Measurements from ENCODE around the gene SCUBE1. TPM values are rescaled to one million over a fixed set of nuclear protein-coding genes. Genes with fewer than 3 reads are reported as not detected.
"Not testable (repeated sequence)": the region's sequence is repeated elsewhere in the genome, so short reads cannot be mapped to it uniquely, and the experiment has no call there.

Gene SCUBE1
- total and polyA plus RNA-seq, 3 experiments from 2014 or later: 0.07 to 0.33 TPM; not detected in 1

DNA sequence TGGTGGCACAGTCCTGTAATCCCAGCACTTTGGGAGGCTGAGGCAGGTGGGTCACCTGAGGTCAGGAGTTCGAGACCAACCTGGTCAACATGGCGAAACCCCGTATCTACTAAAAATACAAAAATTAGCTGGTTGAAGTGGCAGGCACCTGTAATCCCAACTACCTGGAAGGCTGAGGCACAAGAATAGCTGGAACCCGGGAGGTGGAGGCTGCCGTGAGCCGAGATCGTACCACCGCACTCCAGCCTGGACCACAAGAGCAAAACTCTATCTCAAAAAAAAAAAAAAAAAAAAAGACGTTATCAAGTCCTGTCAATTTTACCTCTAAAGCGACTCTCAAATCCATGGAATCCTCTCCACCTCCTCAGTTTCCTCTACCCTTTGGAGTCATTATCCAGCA is 12.5 kb upstream of the SCUBE1 start:
- POLR2A ChIA-PET: not testable (repeated sequence)

DNA sequence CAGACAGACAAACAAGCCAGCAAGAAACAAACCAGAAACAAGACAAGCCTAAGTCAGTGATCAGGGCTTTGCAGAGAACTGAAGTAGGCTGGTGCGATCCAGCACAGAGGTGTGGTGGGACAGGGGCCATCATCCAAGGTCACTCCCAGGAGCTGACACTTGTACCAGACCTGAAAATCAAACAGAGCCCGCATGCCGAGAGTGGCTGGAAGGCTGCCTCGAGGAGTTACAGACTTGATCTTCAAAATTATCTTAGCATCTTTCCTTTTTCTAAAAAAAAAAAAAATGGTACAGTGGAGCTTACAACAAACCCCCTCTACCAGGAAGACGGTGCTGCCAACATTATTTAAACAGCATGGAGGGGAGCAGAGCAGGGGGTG is 8.8 kb upstream of the SCUBE1 start:
- Mint-ChIP-seq H3K4me1 (peaks cover 0 to 3% (median 0%) of the 10 kb centered on the region in 3 donors), H3K27me3 (peaks cover 19 to 46% of the 10 kb centered on the region in 2 donors), H3K4me3 (no peak overlapping the region), H3K36me3 (no peaks in the 10 kb centered on the region), H3K27ac (no peak overlapping the region), H3K9me3 (no peaks in the 10 kb centered on the region)
- H3K27ac ChIP-seq (ENCODE audit: low read depth, low read length): no peak overlapping the region
- POLR2A ChIA-PET: no interaction called here
- H3K4me1 ChIP-seq (ENCODE audit: insufficient read depth, low read length): no peaks in the 10 kb centered on the region
- H3K36me3 ChIP-seq (ENCODE audit: insufficient read depth, low read length): no peaks in the 10 kb centered on the region
- no peak overlapping the region for H3K4me3 ChIP-seq (ENCODE audit: low read length)
- no peak for DNase-seq
- CTCF ChIA-PET: interaction anchor here (1.1 to 1.4 kb wide), 2 partner anchors 78 to 120 kb away, joined by 3 to 4 read pairs; no protein-coding TSS in a partner anchor
- H3K9me3 ChIP-seq (ENCODE audit: low read length): no peaks in the 10 kb centered on the region
- H3K27me3 ChIP-seq (ENCODE audit: insufficient read depth, low read length, poor library complexity, severe bottlenecking): no peaks in the 10 kb centered on the region

More for the DNA sequence above, 12.5 kb upstream of the SCUBE1 start:
- H3K27me3 Mint-ChIP-seq: peaks cover 9 to 23% of the 10 kb centered on the region in 2 donors
- H3K4me3 ChIP-seq (ENCODE audit: low read length); H3K4me3 Mint-ChIP-seq; DNase-seq; H3K4me1 ChIP-seq (ENCODE audit: insufficient read depth, low read length); H3K4me1 Mint-ChIP-seq; H3K36me3 ChIP-seq (ENCODE audit: insufficient read depth, low read length); H3K27me3 ChIP-seq (ENCODE audit: insufficient read depth, low read length, poor library complexity, severe bottlenecking); H3K27ac ChIP-seq (ENCODE audit: low read depth, low read length); H3K9me3 ChIP-seq (ENCODE audit: low read length); CTCF ChIA-PET; H3K27ac Mint-ChIP-seq; H3K36me3 Mint-ChIP-seq; H3K9me3 Mint-ChIP-seq: not testable (repeated sequence)

DNA sequence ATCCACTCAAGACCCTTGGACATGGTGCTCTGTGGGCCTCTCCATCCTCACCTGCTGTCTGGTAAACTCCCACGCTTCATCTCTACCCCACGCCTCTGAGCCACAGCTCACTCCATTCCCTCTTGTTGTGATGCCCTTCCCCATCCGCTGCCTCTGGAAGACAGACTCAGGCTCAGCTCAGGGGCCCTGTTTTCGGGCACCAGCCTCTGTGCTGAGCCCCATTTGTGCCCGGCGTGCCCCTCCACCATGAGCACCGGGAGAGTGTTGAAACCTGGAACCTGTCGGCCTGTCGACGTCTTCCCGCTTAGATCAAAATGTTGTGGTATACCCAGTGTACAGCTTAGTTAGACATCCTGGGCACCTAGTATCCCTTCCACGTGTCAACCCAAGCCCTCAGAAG is 6.5 kb upstream of the SCUBE1 start:
- no peak overlapping the region for H3K27ac ChIP-seq (ENCODE audit: low read depth, low read length)
- Mint-ChIP-seq H3K4me1 (peaks cover 0 to 21% (median 1%) of the 10 kb centered on the region in 3 donors), H3K27ac (no peak overlapping the region), H3K27me3 (peaks cover 28 to 56% of the 10 kb centered on the region in 2 donors), H3K36me3 (no peaks in the 10 kb centered on the region), H3K9me3 (no peaks in the 10 kb centered on the region), H3K4me3 (no peak overlapping the region)
- no peaks in the 10 kb centered on the region for H3K9me3 ChIP-seq (ENCODE audit: low read length)
- peaks cover 1% of the 10 kb centered on the region for H3K27me3 ChIP-seq (ENCODE audit: insufficient read depth, low read length, poor library complexity, severe bottlenecking)
- no peak overlapping the region for H3K4me3 ChIP-seq (ENCODE audit: low read length)
- no peaks in the 10 kb centered on the region for H3K36me3 ChIP-seq (ENCODE audit: insufficient read depth, low read length)
- POLR2A ChIA-PET: no interaction called here
- no peaks in the 10 kb centered on the region for H3K4me1 ChIP-seq (ENCODE audit: insufficient read depth, low read length)
- no peak for DNase-seq
- CTCF ChIA-PET: interaction anchor here (0.6 to 1.5 kb wide), 3 partner anchors 9 to 119 kb away, joined by 3 to 4 read pairs (median 3); no protein-coding TSS in a partner anchor

DNA sequence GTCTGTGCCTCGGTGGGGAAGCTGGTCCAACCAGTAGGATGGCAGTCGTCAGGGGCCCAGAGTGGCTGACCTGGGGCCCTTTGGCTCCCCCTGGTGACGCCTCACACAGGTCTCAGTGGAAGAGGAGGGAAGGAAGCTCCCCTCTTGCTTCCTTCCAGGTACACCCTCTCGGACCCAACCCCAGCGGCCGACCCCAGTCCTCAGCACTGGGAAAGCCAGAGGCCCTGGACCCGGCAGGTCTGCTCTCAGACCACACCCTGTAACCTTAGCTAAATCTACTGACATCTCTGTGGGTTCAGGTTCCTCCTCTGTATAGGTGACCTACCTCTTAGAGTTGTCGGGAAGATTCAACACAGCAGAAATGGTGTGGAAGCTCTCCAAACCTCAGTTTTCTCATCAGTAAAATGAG is 3.4 kb upstream of the SCUBE1 start:
- Histone ChIP-seq H3K36me3 (ENCODE audit: insufficient read depth, low read length) (no peaks in the 10 kb centered on the region), H3K4me3 (ENCODE audit: low read length) (no peak overlapping the region), H3K27me3 (ENCODE audit: insufficient read depth, low read length, poor library complexity, severe bottlenecking) (peaks cover 12% of the 10 kb centered on the region), H3K9me3 (ENCODE audit: low read length) (no peaks in the 10 kb centered on the region), H3K27ac (ENCODE audit: low read depth, low read length) (no peak overlapping the region), H3K4me1 (ENCODE audit: insufficient read depth, low read length) (no peaks in the 10 kb centered on the region)
- Mint-ChIP-seq H3K27me3 (peaks cover 30 to 64% of the 10 kb centered on the region in 2 donors), H3K27ac (peak overlapping the region in 1 of 8 donors; percentile 43), H3K4me3 (no peak overlapping the region), H3K4me1 (peaks cover 5 to 30% (median 9%) of the 10 kb centered on the region in 3 donors), H3K36me3 (peaks cover 0 to 4% (median 0%) of the 10 kb centered on the region in 3 donors), H3K9me3 (no peaks in the 10 kb centered on the region)
- POLR2A ChIA-PET: interaction anchor here (0.7 kb wide), 1 partner anchor 21 kb away, joined by 3 read pairs; no protein-coding TSS in a partner anchor
- peak; percentile 35 to 72 (median 56) for DNase-seq
- CTCF ChIA-PET: interaction anchor here (0.7 to 4.5 kb wide), 27 partner anchors 9 to 1279 kb away, joined by 3 to 90 read pairs (median 6); partner anchors contain the start of gene TTLL12

DNA sequence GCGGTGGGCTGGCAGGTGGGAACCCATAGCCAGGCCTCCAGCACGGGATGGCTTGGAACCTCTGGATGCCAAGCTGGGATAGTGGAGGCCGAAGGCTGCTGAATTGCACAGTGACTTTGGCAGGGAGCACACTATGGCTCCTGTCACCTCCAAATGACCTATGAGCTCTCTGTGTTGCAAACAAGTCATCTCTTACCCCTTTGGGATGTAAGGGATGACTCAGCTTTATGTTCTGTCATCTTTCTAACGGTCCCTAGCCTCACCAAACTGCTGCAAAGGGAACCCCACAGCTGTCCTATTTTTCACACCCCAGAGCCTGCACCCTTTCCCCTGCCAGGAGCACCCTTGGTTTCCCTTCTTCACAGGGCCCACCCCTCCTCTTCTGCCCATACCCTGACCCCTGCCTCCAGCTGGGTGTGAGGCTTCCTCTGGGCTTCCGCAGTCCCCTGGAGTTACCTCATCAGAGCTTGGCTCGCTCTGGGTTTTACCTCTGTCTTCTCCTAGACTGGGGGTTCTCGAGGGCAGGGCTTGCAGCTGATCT is 2.7 kb upstream of the SCUBE1 start:
- Histone ChIP-seq H3K27me3 (ENCODE audit: insufficient read depth, low read length, poor library complexity, severe bottlenecking) (peaks cover 12% of the 10 kb centered on the region), H3K4me1 (ENCODE audit: insufficient read depth, low read length) (no peaks in the 10 kb centered on the region), H3K36me3 (ENCODE audit: insufficient read depth, low read length) (no peaks in the 10 kb centered on the region), H3K27ac (ENCODE audit: low read depth, low read length) (no peak overlapping the region), H3K4me3 (ENCODE audit: low read length) (no peak overlapping the region), H3K9me3 (ENCODE audit: low read length) (no peaks in the 10 kb centered on the region)
- Mint-ChIP-seq H3K27ac (peak overlapping the region in 1 of 8 donors; percentile 43), H3K4me3 (peak overlapping the region in 1 of 7 donors; percentile 38), H3K27me3 (peaks cover 37 to 68% of the 10 kb centered on the region in 2 donors), H3K9me3 (no peaks in the 10 kb centered on the region), H3K4me1 (peaks cover 5 to 33% (median 9%) of the 10 kb centered on the region in 3 donors), H3K36me3 (peaks cover 0 to 4% (median 0%) of the 10 kb centered on the region in 3 donors)
- CTCF ChIA-PET: interaction anchor here (1.2 to 4.5 kb wide), 21 partner anchors 9 to 159 kb away, joined by 3 to 90 read pairs (median 6); partner anchors contain the start of gene TTLL12
- no peak for DNase-seq
- POLR2A ChIA-PET: interaction anchor here (0.7 kb wide), 1 partner anchor 21 kb away, joined by 3 read pairs; no protein-coding TSS in a partner anchor

DNA sequence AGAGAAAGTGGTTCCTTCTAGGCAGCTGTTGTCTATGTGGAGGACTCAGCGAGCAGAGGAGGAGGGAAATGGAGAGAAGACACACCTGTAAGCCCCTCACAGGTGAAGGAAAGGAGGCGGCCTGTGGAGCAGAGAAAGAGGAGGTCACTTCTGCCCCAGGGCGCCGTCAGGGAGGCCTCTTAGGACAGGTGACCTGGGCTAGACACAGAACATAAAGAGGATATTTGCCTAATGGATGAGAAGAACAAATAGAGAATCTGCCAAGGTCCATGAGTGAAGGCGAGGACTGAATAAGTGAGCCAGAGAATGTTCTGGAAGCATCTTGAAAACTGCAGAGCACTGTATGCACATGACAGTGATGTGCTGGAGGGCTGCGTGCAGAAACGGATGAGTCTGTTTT is 2.2 kb upstream of the SCUBE1 start:
- no peak overlapping the region for H3K27ac Mint-ChIP-seq
- H3K9me3 ChIP-seq (ENCODE audit: low read length): no peaks in the 10 kb centered on the region
- no peaks in the 10 kb centered on the region for H3K9me3 Mint-ChIP-seq
- H3K27me3 Mint-ChIP-seq: peaks cover 39 to 71% of the 10 kb centered on the region in 2 donors
- POLR2A ChIA-PET: no interaction called here
- H3K36me3 ChIP-seq (ENCODE audit: insufficient read depth, low read length): no peaks in the 10 kb centered on the region
- H3K4me1 Mint-ChIP-seq: peaks cover 5 to 33% (median 9%) of the 10 kb centered on the region in 3 donors
- peaks cover 0 to 4% (median 0%) of the 10 kb centered on the region in 3 donors for H3K36me3 Mint-ChIP-seq
- H3K4me3 ChIP-seq (ENCODE audit: low read length): no peak overlapping the region
- H3K27me3 ChIP-seq (ENCODE audit: insufficient read depth, low read length, poor library complexity, severe bottlenecking): peaks cover 17% of the 10 kb centered on the region
- no peaks in the 10 kb centered on the region for H3K4me1 ChIP-seq (ENCODE audit: insufficient read depth, low read length)
- no peak overlapping the region for H3K27ac ChIP-seq (ENCODE audit: low read depth, low read length)
- DNase-seq: no peak
- CTCF ChIA-PET: interaction anchor here (1.4 to 4.5 kb wide), 11 partner anchors 8 to 120 kb away, joined by 4 to 90 read pairs (median 9); no protein-coding TSS in a partner anchor
- H3K4me3 Mint-ChIP-seq: no peak overlapping the region

DNA sequence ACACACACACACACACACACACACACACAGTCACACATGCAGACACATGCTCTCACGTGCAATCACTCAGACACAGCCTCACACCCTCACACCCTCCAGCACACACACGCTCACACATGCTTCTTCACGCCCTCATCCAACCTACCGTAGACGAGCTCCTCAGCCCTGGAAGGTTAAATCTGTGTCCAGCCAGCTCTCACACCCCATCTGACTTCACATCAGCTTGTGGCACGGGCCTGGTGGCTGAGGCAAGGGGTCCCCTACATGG is 1.3 kb upstream of the SCUBE1 start:
- no peak for DNase-seq
- Mint-ChIP-seq H3K27me3 (peaks cover 38 to 66% of the 10 kb centered on the region in 2 donors), H3K36me3 (peaks cover 0 to 4% (median 0%) of the 10 kb centered on the region in 3 donors), H3K4me1 (peaks cover 5 to 33% (median 9%) of the 10 kb centered on the region in 3 donors), H3K9me3 (no peaks in the 10 kb centered on the region), H3K27ac (peak overlapping the region in 1 of 8 donors; percentile 59), H3K4me3 (peak overlapping the region in 5 of 7 donors; percentile 20 to 79 (median 56))
- ChIA-PET CTCF (interaction anchor here (4.0 to 4.5 kb wide), 2 partner anchors 69 to 113 kb away, joined by 61 to 90 read pairs; no protein-coding TSS in a partner anchor), POLR2A (no interaction called here)
- Histone ChIP-seq H3K27ac (ENCODE audit: low read depth, low read length) (no peak overlapping the region), H3K4me3 (ENCODE audit: low read length) (no peak overlapping the region), H3K36me3 (ENCODE audit: insufficient read depth, low read length) (no peaks in the 10 kb centered on the region), H3K4me1 (ENCODE audit: insufficient read depth, low read length) (no peaks in the 10 kb centered on the region), H3K27me3 (ENCODE audit: insufficient read depth, low read length, poor library complexity, severe bottlenecking) (peaks cover 17% of the 10 kb centered on the region), H3K9me3 (ENCODE audit: low read length) (no peaks in the 10 kb centered on the region)

Measured in CD8-positive, alpha-beta memory T cell (primary cell).